HCT116 (cell line): Measurements from ENCODE around the gene SPANXA1.

Experiments used
- CTCF ChIP-seq, 3 experiments: fragments of 200-600 bp in 1 of 3; sonication (generic) in 1 of 3; IDR thresholded peaks in 2 of 3; conservative IDR thresholded peaks in 1 of 3; 2 replicates each; pipeline ENCODE4 v1.5.1; 2012 to 2017; ENCODE audit warnings: low read depth in 2 of 3, low read length in 2 of 3, antibody characterized with exemption in 1 of 3, borderline replicate concordance in 1 of 3, control low read depth in 1 of 3, mild to moderate bottlenecking in 1 of 3, mixed read lengths in 1 of 3, mixed run types in 1 of 3, moderate library complexity in 1 of 3; ENCODE audit not compliant: insufficient read depth in 1 of 3
- EZH2 ChIP-seq: fragments of 200-600 bp; sonication (generic); IDR thresholded peaks from 2 replicates; pipeline ENCODE4 v1.6.1; 2017; ENCODE audit warnings: antibody characterized with exemption, mixed run types
- POLR2A ChIP-seq: IDR thresholded peaks from 2 replicates; pipeline ENCODE4 v1.7.0; 2011; ENCODE audit warnings: borderline replicate concordance; ENCODE audit not compliant: insufficient read depth, insufficient read length; ENCODE audit errors: extremely low read depth
- SIN3A ChIP-seq: IDR thresholded peaks from 2 replicates; pipeline ENCODE4 v1.6.1; 2012; ENCODE audit warnings: low read depth
- TCF7L2 ChIP-seq: IDR thresholded peaks from 2 replicates; pipeline ENCODE4 v1.7.0; 2011; ENCODE audit warnings: borderline replicate concordance, inconsistent platforms; ENCODE audit not compliant: insufficient read depth, insufficient read length; ENCODE audit errors: extremely low read depth
- ZFX ChIP-seq: fragments of 450-650 bp; IDR thresholded peaks from 2 replicates; pipeline ENCODE4 v1.6.1; 2017

- TF ChIP-seq EZH2 (no peak), CTCF (IDR thresholded peaks at IDR 0.05 in 2 of 3, conservative IDR thresholded peaks at IDR 0.05 in 1 of 3; ENCODE audit: borderline replicate concordance in 1 of 3, insufficient read depth in 1 of 3, low read depth in 2 of 3, low read length in 2 of 3) (no peak), POLR2A (no peak), TCF7L2 (no peak), SIN3A (no peak), ZFX (no peak)
These were observed 47.6 kb upstream of the SPANXA1 start for GRCh38 chrX:141632124-141632523.
